ENCODE measurements around the gene BIRC6. TPM values are rescaled to one million over a fixed set of nuclear protein-coding genes. Genes with fewer than 3 reads are reported as not detected.
"Not testable (repeated sequence)": the region's sequence is repeated elsewhere in the genome, so short reads cannot be mapped to it uniquely, and the experiment has no call there.

The BIRC6 gene
- total RNA-seq, 1 experiment from 2014 or later = 72.7 TPM

GRCh38 chr2:32496662-32497061 lies 139.8 kb downstream of the BIRC6 start:
- DNase-seq (ENCODE audit: extremely low read depth, low read depth) = no peak

- no peak for DNase-seq (ENCODE audit: extremely low read depth, low read depth)
Measured at GRCh38 chr2:32498306-32498705, 141.5 kb downstream of the BIRC6 start.

DNA sequence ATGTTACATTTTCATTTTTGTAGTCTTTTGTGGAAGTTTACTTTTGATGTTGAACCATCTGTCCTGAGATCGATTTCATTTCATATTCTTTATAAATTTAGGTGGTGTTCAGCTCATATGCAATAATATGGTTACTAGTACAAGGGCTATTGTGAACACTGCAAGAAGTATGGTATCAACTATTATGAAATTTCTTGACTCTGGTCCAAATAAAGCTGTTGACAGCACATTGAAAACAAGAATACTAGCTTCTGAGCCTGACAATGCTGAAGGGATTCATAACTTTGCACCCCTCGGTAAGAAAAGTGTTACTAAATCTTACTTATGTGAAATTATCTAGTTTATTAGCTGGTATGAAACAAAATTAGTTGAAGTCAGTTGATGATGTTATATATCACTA lies 146.1 kb downstream of the BIRC6 start:
- no peak for DNase-seq (ENCODE audit: extremely low read depth, low read depth)

DNA sequence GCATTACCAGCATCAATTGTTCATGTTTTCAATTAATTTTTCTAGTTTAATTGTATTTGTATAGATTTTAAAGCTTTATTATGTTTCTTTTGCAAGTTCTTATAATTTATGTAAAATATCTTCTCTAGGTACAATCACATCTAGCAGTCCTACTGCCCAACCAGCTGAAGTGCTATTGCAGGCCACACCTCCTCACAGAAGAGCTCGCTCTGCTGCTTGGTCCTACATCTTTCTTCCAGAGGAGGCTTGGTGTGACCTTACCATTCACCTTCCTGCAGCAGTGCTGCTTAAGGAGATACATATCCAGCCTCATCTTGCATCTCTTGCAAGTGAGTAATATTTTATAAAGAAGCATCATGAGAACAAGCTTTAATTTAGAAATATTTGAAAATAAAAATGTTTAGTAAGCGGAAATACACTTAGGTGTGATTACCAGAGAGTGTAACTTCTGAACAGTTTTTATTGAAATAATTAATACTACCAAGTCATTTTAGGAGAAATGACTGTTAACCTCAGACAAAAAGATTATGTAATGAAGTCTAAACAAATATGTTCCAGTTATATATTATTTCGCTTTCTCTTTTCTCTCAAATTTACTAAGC lies 148.2 kb downstream of the BIRC6 start:
- no peak for DNase-seq (ENCODE audit: extremely low read depth, low read depth)

DNA sequence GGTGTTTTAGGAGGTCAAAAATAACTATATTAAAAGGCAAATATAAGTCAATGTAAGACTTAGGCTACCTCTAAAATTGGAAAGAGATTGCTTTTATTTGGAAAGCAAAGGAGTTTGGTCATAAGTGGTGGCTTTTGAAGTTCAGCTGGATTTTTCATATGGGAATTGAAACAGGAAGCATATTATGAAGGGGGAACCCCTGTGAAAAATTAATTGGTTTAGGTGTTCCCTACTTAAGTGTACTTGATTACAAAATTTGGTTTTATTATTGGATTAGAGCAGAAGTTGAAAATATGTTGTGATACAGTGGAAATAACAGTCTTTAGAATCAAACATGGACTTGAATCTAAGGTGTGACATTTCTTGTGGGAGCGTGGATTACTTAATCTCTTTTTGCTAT lies 149.6 kb downstream of the BIRC6 start:
- DNase-seq (ENCODE audit: extremely low read depth, low read depth) = no peak

GRCh38 chr2:32514946-32515345 lies 158.1 kb downstream of the BIRC6 start:
- no peak for DNase-seq (ENCODE audit: extremely low read depth, low read depth)

DNA sequence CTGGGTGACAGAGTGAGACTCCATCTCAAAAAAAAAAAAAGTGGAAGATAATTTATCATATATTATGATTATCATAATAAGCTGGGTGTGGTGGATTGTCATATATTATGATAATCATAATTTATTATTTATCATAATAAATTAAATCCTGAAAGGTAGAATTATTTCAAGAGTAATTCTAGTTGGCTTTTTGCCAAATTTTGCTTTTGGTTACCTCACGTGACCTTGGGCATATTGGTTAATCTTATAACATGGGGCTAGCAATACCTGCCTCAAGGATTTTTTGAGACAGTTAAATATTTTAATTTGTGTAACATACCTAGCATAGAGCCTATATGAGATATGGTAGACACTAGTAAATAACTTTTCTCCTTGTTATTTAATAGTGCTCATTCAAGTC lies 159.7 kb downstream of the BIRC6 start:
- DNase-seq (ENCODE audit: extremely low read depth, low read depth) = no peak

GRCh38 chr2:32522770-32523169 lies 165.9 kb downstream of the BIRC6 start:
- no peak for DNase-seq (ENCODE audit: extremely low read depth, low read depth)

DNA sequence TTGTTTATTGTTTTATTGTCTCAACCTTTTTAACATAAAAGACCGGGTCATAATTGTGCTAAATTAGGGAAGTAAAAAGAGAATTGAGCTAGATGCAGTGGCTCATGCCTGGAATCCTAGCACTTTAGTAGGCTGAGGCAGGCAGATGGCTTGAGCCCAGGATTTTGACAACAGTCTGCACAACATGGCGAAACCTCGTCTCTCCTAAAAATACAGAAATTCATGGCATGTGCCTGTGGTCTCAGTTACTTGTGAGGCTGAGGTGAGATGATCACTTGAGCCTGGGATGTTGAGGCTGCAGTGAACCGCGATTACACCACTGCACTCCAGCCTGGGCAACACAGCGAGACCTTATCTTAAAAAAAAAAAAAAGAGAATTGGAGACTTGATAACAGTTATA lies 166.9 kb downstream of the BIRC6 start:
- DNase-seq (ENCODE audit: extremely low read depth, low read depth) = no peak

- no peak for DNase-seq (ENCODE audit: extremely low read depth, low read depth)
Measured at GRCh38 chr2:32532341-32532740, 175.5 kb downstream of the BIRC6 start.

DNA sequence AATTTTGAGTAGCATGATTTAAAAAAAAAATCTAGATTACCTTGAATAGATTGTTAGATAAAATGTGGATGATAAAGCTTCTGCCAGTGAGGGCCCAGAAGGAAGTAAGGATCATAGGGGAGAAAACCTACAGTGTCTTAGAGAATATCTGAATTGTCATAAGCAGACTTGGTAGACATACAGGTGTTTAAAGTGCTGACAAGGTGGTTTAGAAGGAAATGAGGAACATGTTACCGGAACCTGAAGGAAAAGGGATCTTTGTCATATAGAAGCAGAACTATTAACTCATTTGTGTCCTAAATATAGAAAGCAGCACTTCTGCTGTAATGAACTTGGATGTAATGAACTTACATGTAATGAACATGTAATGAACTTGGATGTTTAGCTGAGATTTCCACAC lies 176.1 kb downstream of the BIRC6 start:
- no peak for DNase-seq (ENCODE audit: extremely low read depth, low read depth)

DNA sequence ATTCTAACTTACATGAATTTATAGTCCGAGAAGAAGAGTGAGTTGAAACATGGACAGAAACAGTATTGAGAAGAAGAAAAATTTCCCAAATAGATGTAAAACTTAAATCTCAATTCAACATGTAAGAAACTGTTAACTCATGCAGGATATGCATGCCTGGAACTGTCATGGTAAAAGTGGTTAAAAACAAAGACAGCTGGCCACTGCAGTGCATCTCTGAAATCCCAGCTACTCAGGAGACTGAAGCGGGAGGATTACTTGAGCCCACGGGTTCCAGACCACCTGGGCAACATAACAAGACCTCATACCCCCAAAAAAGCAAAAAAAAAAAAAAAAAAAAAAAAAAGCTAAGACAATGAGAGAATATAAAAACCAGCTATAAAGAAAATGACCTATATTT lies 178.0 kb downstream of the BIRC6 start:
- no peak for DNase-seq (ENCODE audit: extremely low read depth, low read depth)

DNA sequence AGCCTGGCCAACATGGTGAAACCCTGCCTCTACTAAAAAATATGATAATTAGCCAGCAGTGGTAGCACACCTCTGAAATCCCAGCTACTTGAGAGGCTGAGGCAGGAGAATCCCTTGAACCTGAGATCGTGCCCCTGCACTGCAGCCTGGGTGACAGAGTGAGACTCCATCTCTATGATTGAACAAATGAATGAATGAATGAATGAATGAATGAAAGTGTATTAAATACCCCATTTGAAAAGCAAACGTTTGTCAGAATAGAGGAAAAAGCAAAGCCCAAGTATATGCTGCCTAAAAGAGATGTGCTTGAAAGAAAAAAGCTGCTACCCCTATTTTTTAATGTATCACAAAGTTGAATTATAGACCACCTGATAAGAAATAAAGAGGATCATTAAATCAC lies 181.9 kb downstream of the BIRC6 start:
- DNase-seq (ENCODE audit: extremely low read depth, low read depth) = no peak

DNA sequence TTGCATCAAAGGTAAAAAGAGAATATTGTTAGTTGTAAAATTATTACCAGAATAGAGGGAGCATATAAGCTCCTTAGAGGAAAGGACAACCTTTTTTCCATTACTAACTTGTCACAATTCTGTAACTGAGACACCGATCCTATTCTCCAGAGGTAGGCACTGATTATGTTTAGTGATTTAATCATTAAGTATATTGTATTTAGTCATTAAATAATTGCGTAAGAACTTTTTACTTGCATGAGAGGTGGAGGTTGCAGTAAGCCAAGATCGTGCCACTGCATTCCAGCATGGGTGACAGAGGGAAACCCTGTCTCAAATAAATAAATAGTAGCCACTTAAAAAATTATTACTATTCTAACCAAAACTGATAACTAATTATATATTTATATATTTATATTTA lies 195.7 kb downstream of the BIRC6 start:
- DNase-seq (ENCODE audit: extremely low read depth, low read depth) = not testable (repeated sequence)

DNA sequence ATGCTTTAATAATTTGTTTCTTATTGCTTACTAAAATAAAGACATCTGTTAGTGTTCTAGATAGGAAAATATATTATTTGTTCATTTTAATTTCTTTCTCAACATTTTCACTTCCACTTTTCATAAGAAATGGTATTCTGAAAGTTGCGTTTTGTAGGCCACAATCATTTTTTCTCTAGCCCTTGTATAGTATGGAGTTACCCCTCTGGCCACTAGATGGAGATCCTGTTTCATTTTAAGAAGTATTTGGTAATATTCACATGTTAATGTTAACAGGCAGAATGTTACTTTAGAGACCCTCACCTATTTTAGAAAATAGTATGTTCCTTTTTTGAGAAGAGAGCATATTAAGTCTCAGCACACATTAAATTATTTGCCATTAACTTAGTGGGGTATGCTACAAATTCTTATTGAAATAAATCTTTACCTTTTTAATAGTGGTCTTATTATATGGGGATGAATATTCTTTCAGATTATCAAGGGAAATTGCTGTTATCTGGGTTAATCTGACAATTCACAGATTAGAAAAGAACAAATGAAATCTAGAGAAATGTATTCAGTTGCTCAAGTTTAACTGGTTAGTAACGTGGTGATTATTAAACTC lies 197.1 kb downstream of the BIRC6 start:
- DNase-seq (ENCODE audit: extremely low read depth, low read depth) = peak; percentile 30

DNA sequence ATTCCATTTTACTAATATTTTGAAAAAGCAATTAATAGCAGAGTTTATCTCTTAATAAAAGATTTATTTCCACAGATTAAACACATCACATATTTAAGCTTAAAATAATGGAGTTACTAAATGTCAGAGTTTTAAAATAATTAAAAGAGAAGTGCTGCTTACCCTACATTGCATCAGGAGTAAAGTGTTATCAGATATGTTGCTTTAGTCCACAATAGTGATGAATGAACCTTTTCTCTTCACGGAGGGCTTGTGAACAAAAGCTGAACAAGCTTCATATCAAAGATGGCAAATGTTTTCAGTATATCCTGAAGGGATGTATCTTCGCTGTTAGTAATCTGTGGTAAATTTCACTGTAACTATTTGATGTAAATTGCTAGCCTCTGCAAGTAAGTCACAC lies 201.7 kb downstream of the BIRC6 start:
- no peak for DNase-seq (ENCODE audit: extremely low read depth, low read depth)

DNA sequence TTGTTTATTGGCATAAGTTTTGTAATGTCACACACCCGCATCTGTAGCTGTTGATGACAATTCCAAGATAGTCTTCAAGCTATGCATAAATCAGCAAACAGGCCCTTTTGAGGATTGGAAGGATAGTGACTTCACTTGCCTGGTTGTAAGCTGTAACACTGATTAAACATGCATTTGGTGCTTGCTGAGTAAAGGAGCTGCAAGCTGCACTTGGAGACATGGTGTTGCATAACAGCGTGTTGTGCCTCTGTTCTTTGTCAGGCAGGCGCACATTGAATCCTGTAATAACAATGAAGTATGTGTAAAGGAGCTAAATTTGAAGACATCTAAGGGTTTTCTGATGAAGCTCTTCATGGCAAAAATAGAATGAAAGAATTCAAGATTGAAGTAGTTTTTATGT lies 202.3 kb downstream of the BIRC6 start:
- no peak for DNase-seq (ENCODE audit: extremely low read depth, low read depth)

GRCh38 chr2:32562906-32563305 lies 206.1 kb downstream of the BIRC6 start:
- no peak for DNase-seq (ENCODE audit: extremely low read depth, low read depth)

- no peak for DNase-seq (ENCODE audit: extremely low read depth, low read depth)
Measured at GRCh38 chr2:32564417-32565035, 207.7 kb downstream of the BIRC6 start.

- no peak for DNase-seq (ENCODE audit: extremely low read depth, low read depth)
Measured at GRCh38 chr2:32565902-32566301, 209.1 kb downstream of the BIRC6 start.

DNA sequence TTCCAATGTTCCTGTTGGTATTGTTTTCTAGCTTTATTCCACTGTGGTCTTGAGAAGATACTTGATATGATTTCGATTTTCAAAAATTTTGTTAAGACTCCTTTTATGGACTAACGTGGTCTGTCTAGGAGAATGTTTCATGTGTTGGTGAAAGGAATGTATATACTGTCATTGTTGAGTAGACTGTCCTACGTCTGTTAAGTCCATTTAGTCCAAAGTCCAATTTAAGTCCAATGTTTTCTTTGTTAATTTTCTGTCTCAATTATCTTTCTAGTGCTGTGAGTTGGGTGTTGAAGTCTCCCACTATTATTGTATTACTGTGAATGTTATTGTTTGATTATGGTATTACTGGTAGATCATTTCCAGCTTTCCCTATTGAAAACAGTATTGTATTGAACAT lies 215.2 kb downstream of the BIRC6 start:
- DNase-seq (ENCODE audit: extremely low read depth, low read depth) = no peak

DNA sequence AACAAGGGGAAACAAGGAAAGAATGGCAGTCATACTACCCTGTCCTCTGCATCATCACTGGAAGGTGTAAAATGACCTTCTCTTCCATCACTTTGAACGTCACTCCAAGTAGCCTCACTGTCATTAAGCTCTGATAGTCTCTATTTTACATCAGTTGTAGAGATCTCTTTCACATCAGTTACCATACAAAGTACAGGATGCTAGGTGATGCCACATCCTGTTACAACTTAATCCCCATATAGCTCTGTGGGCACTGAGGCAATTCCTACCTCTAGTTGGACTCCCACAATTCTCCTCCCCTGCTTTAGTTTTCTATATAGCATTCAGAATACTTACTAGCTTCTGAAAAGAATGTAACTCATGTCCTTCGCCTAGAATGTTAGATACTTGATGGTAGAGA lies 215.9 kb downstream of the BIRC6 start:
- no peak for DNase-seq (ENCODE audit: extremely low read depth, low read depth)

Measured in NCI-H460 (cell line).